GM19193 (cell line): ENCODE measurements around the gene NRG2.

Source experiments
- POLR2A ChIP-seq: IDR thresholded peaks from 4 replicates; pipeline ENCODE4 v1.6.1; 2011; ENCODE audit not compliant: insufficient read depth, insufficient read length; ENCODE audit errors: extremely low read depth

The NRG2 gene

DNA sequence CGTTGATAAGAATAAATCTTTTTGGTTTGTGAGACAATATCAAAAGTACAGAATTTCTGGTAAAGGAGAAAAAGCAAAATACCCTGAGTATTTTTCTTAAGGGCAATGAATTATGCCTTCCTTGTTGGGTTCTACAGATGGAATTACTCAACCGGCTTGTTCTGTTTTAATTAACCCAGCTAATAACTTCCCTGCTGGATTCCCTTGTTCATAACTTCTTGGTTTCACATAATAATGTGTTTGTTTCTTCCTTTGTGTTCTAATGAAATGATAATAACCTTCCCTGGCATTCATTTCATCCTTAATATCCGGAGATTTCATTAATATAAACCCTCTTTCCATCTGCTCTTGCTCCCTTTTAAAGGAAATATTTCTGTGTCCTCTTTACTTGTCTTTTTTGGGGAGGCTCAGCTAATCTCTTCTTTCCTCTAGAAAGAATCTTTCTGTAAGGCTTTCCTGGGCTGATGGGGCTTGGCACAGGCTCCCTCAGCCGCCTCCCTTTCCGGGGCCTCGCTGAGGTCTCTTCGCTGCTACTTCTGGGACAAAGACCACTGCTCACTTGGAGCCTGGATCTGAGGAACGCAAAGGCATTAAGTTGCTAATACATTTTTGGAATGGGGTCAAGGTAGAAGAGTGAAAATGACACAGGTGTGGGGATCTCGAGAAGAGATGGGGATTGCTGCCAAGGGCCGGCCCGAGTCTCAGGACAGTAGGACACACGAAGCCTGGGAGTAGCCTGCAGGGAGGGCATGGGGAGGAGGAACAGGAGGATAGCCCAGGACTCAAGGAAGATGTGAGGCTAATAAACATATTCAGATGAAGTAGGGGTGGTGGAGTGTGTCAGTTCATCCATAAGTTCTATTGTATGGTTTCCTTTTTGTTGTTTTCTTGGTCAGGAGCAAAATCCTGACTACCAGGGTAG lies 118.5 kb downstream of the NRG2 start:
- no peak for TF ChIP-seq POLR2A

DNA sequence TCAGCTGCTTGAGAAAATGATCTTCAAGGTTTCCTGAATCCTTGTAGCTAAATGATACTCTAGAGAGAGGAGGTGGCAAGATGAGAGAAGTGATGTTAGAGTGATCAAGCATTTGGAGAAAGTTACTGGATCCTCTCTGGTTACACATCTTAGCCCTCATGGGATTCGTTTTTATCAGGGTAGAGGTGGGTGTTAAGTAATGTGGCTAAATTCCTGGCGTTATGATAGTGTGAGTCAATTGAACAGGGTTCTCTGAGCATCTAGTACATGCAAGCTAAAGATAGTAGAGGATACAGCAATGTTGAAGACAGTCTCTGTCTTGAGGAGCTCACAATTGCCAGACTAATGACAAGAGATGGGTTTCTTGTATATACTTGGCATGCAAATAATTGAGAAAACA lies 123.8 kb downstream of the NRG2 start:
- TF ChIP-seq POLR2A, result no peak

- TF ChIP-seq POLR2A, result no peak
Measured at GRCh38 chr5:139915834-139916233, 127.3 kb downstream of the NRG2 start.

GRCh38 chr5:139915266-139915665 lies 127.8 kb downstream of the NRG2 start:
- TF ChIP-seq POLR2A, result no peak

GRCh38 chr5:139914218-139914807 lies 128.8 kb downstream of the NRG2 start:
- TF ChIP-seq POLR2A, result no peak

DNA sequence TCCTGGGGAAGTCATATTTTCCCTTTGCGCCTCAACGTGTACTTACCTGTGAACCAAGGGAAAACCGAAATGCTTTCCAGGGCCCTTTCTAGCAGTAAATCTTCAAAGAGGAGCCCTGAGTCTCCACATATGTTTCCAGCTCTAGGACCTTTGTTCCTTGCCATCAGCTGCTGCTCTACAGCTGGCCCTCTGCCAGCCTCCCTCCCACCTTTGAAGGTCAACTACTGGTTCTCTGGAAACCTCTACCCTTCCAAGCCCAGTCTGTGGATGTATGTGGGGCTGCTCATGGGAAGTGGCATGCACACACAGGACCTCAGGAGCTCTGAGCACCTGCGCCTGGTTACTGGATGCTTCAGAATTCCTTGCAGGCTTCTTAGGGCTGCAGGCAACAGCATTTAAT lies 130.3 kb downstream of the NRG2 start:
- no peak for TF ChIP-seq POLR2A

GRCh38 chr5:139912158-139912557 lies 130.9 kb downstream of the NRG2 start:
- TF ChIP-seq POLR2A, result no peak

DNA sequence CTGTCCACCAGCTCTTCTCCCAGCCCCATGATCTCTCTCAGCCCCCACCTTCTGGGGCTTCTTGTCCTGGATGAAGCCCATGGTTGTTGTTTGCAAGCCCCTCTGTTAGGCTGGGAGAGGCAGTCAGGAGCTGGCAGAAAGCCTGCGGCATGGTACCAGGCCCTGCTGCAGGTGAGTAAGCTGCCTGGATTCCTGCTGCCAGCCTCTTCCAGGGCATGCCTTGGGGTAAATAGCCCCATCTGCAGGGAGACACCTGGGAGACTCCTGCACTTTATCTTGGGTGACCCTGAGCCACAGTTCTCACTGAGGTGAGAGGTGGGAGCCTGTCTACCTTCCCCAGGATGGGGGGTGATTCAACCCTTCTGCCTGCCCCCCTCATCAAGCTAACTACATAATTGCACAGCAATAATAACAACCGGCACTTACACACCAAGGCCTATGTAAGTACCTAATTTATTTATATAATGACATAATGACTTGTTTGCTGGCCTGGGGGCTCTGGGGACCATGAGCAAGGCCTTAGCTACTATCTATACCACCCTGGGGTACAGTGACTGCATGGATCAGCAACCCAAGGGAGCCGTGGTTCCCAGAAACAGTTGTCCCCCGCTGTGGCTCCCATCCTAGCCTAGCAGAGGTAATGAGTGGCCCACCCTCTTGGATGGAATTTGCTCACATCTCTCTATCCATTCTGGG lies 131.5 kb downstream of the NRG2 start:
- TF ChIP-seq POLR2A, result no peak

DNA sequence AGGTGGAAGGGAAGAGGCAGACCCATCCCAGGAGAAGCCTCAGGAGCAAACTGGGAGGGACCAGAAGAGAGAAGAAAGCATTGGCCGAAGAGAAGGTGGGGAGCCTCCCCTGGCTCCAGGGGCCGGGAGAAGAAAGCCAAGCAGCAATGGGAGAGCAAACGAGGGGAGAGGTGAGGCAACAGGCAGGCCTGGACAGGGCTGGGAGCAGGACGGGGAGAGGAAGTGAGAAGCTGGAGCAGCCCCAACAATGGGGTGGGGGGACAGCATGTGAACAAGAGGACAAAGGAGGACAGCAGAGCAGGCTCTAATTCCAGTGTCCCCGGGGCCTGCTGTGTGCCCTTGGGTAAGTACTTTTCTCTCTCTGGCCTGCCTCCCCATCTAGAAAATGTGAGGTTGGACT lies 132.2 kb downstream of the NRG2 start:
- no peak for TF ChIP-seq POLR2A

GRCh38 chr5:139910036-139910435 lies 133.1 kb downstream of the NRG2 start:
- no peak for TF ChIP-seq POLR2A

DNA sequence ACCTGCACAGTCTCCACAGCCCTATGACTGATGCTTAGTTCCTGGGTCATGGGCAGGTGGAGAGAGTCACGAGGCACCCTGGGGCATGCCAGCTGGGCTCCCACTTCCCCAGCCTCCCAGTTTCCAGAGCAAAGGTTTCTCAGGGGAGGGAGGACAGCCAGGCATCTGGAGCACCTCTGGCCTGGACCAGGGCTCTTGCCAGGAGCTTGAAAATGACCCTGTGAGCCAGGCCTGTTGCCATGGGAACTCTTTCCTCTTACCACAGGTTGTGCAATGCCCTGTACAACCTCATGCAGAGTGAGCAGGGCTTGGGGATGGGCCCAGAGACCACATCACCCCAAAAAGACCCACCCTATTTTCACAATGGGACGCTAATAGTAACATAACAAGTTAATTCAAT lies 134.3 kb downstream of the NRG2 start:
- TF ChIP-seq POLR2A, result no peak

GRCh38 chr5:139906661-139907060 lies 136.4 kb downstream of the NRG2 start:
- TF ChIP-seq POLR2A, result no peak

- no peak for TF ChIP-seq POLR2A
Measured at GRCh38 chr5:139904816-139905661, 138.1 kb downstream of the NRG2 start.

GRCh38 chr5:139904566-139904815 lies 138.6 kb downstream of the NRG2 start:
- TF ChIP-seq POLR2A, result no peak
